SK-N-SH treated with all-trans-retinoic acid at 6 μM for 48 hours (cell line): ENCODE data around the gene C19orf67.

Experiments used
- ATAC-seq: fragments of 200-7000 bp; cut with Tn5 transposase; 3 replicates; pipeline ENCODE4 v1.9.1; 2020; ENCODE audit warnings: mild to moderate bottlenecking, moderate library complexity
- ARNTL ChIP-seq: fragments of 450-650 bp; formaldehyde crosslinking; IDR thresholded peaks from 2 replicates; pipeline ENCODE4 v1.5.0; 2020; ENCODE audit warnings: low read depth, mild to moderate bottlenecking, moderate library complexity, borderline replicate concordance
- BACH2 ChIP-seq: fragments of 250-450 bp; sonication (Bioruptor Pico); IDR thresholded peaks from 2 replicates; pipeline ENCODE4 v1.9.0; 2021; ENCODE audit warnings: mild to moderate bottlenecking, borderline replicate concordance
- CSDC2 ChIP-seq: fragments of 250-450 bp; sonication (Bioruptor Pico); IDR thresholded peaks from 2 replicates; pipeline ENCODE4 v1.5.0; 2020; ENCODE audit warnings: mild to moderate bottlenecking, moderate library complexity
- ESRRG ChIP-seq: fragments of 250-450 bp; sonication (Bioruptor Pico); IDR thresholded peaks from 2 replicates; pipeline ENCODE4 v1.6.1; 2021; ENCODE audit warnings: mild to moderate bottlenecking
- GLIS3 ChIP-seq: fragments of 250-450 bp; sonication (Bioruptor Pico); IDR thresholded peaks from 2 replicates; pipeline ENCODE4 v1.5.0; 2020; ENCODE audit warnings: mild to moderate bottlenecking, moderate library complexity
- ISL1 ChIP-seq: fragments of 250-450 bp; sonication (Bioruptor Pico); IDR thresholded peaks from 2 replicates; pipeline ENCODE4 v2.1.2; 2022; ENCODE audit warnings: mild to moderate bottlenecking, moderate library complexity
- OSR1 ChIP-seq: fragments of 250-450 bp; sonication (Bioruptor Pico); IDR thresholded peaks from 2 replicates; pipeline ENCODE4 v1.8.0; 2022; ENCODE audit warnings: moderate library complexity, mild to moderate bottlenecking, inconsistent platforms
- PPARA ChIP-seq: fragments of 250-450 bp; sonication (Bioruptor Pico); IDR thresholded peaks from 2 replicates; pipeline ENCODE4 v1.5.0; 2020; ENCODE audit warnings: mild to moderate bottlenecking, borderline replicate concordance
- SNAI2 ChIP-seq: fragments of 250-450 bp; sonication (Bioruptor Pico); IDR thresholded peaks from 2 replicates; pipeline ENCODE4 v1.5.0; 2020; ENCODE audit warnings: mild to moderate bottlenecking, moderate library complexity
- TCF4 ChIP-seq: fragments of 250-450 bp; sonication (Bioruptor Pico); IDR thresholded peaks from 2 replicates; pipeline ENCODE4 v1.8.0; 2021; ENCODE audit warnings: mild to moderate bottlenecking, moderate library complexity, borderline replicate concordance
- TOX ChIP-seq: fragments of 250-450 bp; sonication (Bioruptor Pico); IDR thresholded peaks from 2 replicates; pipeline ENCODE4 v1.8.0; 2021; ENCODE audit warnings: mild to moderate bottlenecking, moderate library complexity, borderline replicate concordance
- ZC3H10 ChIP-seq: fragments of 250-450 bp; sonication (Bioruptor Pico); IDR thresholded peaks from 2 replicates; pipeline ENCODE4 v1.5.1; 2021; ENCODE audit warnings: mild to moderate bottlenecking, moderate library complexity
- ZFP3 ChIP-seq: fragments of 250-450 bp; sonication (Bioruptor Pico); IDR thresholded peaks from 2 replicates; pipeline ENCODE4 v1.5.0; 2020; ENCODE audit warnings: mild to moderate bottlenecking, moderate library complexity
- ZFP30 ChIP-seq: fragments of 450-650 bp; formaldehyde crosslinking; IDR thresholded peaks from 2 replicates; pipeline ENCODE4 v1.5.0; 2022; ENCODE audit warnings: mild to moderate bottlenecking, moderate library complexity
- ZNF565 ChIP-seq: fragments of 450-650 bp; formaldehyde crosslinking; conservative IDR thresholded peaks from 2 replicates; pipeline ENCODE4 v1.5.0; 2020; ENCODE audit warnings: low read depth, mild to moderate bottlenecking, moderate library complexity
- ZNF70 ChIP-seq: fragments of 450-650 bp; formaldehyde crosslinking; IDR thresholded peaks from 2 replicates; pipeline ENCODE4 v1.5.0; 2020; ENCODE audit warnings: mild to moderate bottlenecking, moderate library complexity
- ZNF8 ChIP-seq: fragments of 450-650 bp; formaldehyde crosslinking; IDR thresholded peaks from 2 replicates; pipeline ENCODE4 v1.5.0; 2020; ENCODE audit warnings: mild to moderate bottlenecking, moderate library complexity
- TF ChIP-seq, protein P1 (sequence below): fragments of 250-450 bp; sonication (Bioruptor Pico); IDR thresholded peaks from 2 replicates; pipeline ENCODE4 v1.5.1; 2021; ENCODE audit warnings: mild to moderate bottlenecking, moderate library complexity
- TF ChIP-seq, protein P2 (sequence below): fragments of 250-450 bp; sonication (Bioruptor Pico); IDR thresholded peaks from 2 replicates; pipeline ENCODE4 v1.8.0; 2021; ENCODE audit warnings: low read depth, mild to moderate bottlenecking, moderate library complexity, borderline replicate concordance
- TF ChIP-seq, protein P3 (sequence below): fragments of 250-450 bp; sonication (Bioruptor Pico); IDR thresholded peaks from 2 replicates; pipeline ENCODE4 v1.5.0; 2020; ENCODE audit warnings: mild to moderate bottlenecking, moderate library complexity
- TF ChIP-seq, protein P4 (sequence below): fragments of 250-450 bp; sonication (Bioruptor Pico); IDR thresholded peaks from 2 replicates; pipeline ENCODE4 v1.5.1; 2020; ENCODE audit warnings: low read depth, mild to moderate bottlenecking, moderate library complexity
- TF ChIP-seq, protein P5 (sequence below): fragments of 250-450 bp; sonication (Bioruptor Pico); IDR thresholded peaks from 2 replicates; pipeline ENCODE4 v1.8.0; 2020; ENCODE audit warnings: mild to moderate bottlenecking, moderate library complexity, borderline replicate concordance

Gene C19orf67

DNA sequence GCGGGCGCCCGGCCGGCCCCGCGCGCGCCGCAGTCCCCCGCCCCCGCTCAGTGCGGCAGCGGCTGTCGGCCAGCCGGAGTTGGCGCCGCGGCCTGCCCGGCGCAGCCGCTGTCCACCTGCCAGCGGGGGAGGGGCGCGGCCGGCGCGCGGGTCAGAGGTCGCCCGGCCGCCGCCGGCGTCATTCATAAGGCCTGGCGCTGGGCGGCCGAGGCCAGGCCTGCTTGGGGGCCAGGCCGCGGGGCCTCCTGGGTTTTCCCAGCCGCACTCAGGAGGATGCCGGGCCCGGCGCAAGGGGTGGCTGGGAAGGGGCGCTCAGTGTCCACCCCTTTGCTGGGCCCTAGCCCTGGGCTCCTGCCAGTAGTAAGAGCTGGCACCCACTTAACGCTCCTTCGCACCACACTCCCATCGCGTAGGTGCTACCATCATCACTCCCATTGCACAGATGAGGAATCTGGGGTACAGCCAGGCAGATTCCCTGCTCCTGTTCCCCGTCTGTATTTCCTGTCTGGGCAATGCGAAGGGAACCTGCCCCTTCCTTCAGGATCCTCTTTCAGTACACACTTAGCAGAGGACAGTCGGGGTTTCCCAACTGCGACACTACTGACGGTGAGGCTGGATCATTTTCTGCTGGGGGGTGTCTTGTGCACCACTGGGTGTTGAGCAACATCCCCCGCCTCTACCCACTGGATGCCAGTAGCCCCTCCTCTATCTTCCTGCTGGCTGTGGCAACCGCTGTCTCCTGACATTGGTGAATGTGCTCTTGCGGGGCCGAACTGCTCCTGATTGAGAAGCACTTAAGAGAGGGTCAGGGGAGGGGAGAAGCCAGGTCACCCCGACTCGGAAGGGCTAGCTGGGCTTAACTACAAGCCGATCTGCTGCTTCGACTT is 32.8 kb upstream of the C19orf67 start:
- peak; percentile 1; the same call in 2 of the 3 replicates for ATAC-seq
- TF ChIP-seq GLIS3 (CRISPR knock-in tag): no peak
- TF ChIP-seq ARNTL: no peak
- TF ChIP-seq, protein P1, sequence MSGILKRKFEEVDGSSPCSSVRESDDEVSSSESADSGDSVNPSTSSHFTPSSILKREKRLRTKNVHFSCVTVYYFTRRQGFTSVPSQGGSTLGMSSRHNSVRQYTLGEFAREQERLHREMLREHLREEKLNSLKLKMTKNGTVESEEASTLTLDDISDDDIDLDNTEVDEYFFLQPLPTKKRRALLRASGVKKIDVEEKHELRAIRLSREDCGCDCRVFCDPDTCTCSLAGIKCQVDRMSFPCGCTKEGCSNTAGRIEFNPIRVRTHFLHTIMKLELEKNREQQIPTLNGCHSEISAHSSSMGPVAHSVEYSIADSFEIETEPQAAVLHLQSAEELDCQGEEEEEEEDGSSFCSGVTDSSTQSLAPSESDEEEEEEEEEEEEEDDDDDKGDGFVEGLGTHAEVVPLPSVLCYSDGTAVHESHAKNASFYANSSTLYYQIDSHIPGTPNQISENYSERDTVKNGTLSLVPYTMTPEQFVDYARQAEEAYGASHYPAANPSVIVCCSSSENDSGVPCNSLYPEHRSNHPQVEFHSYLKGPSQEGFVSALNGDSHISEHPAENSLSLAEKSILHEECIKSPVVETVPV (CRISPR knock-in tag): no peak
- TF ChIP-seq BACH2 (CRISPR knock-in tag): no peak
- TF ChIP-seq, protein P2, sequence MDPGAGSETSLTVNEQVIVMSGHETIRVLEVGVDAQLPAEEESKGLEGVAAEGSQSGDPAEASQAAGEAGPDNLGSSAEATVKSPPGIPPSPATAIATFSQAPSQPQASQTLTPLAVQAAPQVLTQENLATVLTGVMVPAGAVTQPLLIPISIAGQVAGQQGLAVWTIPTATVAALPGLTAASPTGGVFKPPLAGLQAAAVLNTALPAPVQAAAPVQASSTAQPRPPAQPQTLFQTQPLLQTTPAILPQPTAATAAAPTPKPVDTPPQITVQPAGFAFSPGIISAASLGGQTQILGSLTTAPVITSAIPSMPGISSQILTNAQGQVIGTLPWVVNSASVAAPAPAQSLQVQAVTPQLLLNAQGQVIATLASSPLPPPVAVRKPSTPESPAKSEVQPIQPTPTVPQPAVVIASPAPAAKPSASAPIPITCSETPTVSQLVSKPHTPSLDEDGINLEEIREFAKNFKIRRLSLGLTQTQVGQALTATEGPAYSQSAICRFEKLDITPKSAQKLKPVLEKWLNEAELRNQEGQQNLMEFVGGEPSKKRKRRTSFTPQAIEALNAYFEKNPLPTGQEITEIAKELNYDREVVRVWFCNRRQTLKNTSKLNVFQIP (CRISPR knock-in tag): no peak
- TF ChIP-seq ISL1 (CRISPR knock-in tag): no peak
- no peak for TF ChIP-seq ZC3H10 (CRISPR knock-in tag)
- no peak for TF ChIP-seq TOX (CRISPR knock-in tag)
- no peak for TF ChIP-seq ZFP3 (CRISPR knock-in tag)
- no peak for TF ChIP-seq ESRRG (CRISPR knock-in tag)
- no peak for TF ChIP-seq CSDC2 (CRISPR knock-in tag)
- no peak for TF ChIP-seq OSR1
- TF ChIP-seq PPARA (CRISPR knock-in tag): no peak

DNA sequence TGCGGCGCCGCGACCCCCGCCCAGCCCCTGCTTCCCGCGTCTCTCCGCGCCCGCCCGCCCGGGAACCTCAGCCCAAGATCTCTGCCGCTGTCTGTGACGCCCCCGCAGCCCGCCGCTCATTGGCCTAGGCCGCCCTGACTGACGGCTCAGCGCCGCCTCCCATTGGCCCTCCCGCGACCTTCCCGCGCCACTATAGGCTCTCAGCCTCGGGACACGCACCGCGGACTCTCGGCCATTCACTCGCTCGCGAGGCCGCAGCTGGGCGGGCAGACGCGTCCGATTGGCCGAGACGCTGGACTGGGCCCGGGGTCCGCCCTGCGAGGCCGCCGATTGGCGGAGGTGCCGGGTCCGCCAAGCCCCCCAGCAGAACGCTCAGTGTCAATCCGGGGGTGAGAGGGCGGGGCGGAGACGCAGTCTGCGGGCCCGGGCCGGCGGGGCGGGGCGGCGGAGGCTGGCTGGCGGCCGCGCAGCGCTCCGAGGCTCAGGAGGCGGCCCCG is 32.1 kb upstream of the C19orf67 start, which contains the start of gene PRKACA:
Gene PRKACA (minus strand): TSS at position 95 of the 497 bp plus-strand sequence. CDS start 215 bp downstream, outside the sequence.
- TF ChIP-seq ZNF70 (CRISPR knock-in tag) (no peak), ZFP3 (CRISPR knock-in tag) (no peak), ESRRG (CRISPR knock-in tag) (no peak), ZNF8 (CRISPR knock-in tag) (no peak), ZNF565 (CRISPR knock-in tag) (no peak), ARNTL (no peak), SNAI2 (CRISPR knock-in tag) (no peak), OSR1 (no peak), ISL1 (CRISPR knock-in tag) (no peak), TCF4 (CRISPR knock-in tag) (no peak), PPARA (CRISPR knock-in tag) (no peak), GLIS3 (CRISPR knock-in tag) (no peak), ZC3H10 (CRISPR knock-in tag) (no peak), ZFP30 (CRISPR knock-in tag) (no peak), TOX (CRISPR knock-in tag) (no peak), CSDC2 (CRISPR knock-in tag) (no peak)
- TF ChIP-seq, protein P3, sequence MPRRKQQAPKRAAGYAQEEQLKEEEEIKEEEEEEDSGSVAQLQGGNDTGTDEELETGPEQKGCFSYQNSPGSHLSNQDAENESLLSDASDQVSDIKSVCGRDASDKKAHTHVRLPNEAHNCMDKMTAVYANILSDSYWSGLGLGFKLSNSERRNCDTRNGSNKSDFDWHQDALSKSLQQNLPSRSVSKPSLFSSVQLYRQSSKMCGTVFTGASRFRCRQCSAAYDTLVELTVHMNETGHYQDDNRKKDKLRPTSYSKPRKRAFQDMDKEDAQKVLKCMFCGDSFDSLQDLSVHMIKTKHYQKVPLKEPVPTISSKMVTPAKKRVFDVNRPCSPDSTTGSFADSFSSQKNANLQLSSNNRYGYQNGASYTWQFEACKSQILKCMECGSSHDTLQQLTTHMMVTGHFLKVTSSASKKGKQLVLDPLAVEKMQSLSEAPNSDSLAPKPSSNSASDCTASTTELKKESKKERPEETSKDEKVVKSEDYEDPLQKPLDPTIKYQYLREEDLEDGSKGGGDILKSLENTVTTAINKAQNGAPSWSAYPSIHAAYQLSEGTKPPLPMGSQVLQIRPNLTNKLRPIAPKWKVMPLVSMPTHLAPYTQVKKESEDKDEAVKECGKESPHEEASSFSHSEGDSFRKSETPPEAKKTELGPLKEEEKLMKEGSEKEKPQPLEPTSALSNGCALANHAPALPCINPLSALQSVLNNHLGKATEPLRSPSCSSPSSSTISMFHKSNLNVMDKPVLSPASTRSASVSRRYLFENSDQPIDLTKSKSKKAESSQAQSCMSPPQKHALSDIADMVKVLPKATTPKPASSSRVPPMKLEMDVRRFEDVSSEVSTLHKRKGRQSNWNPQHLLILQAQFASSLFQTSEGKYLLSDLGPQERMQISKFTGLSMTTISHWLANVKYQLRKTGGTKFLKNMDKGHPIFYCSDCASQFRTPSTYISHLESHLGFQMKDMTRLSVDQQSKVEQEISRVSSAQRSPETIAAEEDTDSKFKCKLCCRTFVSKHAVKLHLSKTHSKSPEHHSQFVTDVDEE (CRISPR knock-in tag): no peak
- TF ChIP-seq, protein P4, sequence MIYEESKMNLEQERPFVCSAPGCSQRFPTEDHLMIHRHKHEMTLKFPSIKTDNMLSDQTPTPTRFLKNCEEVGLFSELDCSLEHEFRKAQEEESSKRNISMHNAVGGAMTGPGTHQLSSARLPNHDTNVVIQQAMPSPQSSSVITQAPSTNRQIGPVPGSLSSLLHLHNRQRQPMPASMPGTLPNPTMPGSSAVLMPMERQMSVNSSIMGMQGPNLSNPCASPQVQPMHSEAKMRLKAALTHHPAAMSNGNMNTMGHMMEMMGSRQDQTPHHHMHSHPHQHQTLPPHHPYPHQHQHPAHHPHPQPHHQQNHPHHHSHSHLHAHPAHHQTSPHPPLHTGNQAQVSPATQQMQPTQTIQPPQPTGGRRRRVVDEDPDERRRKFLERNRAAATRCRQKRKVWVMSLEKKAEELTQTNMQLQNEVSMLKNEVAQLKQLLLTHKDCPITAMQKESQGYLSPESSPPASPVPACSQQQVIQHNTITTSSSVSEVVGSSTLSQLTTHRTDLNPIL (CRISPR knock-in tag): no peak
- TF ChIP-seq, protein P5, sequence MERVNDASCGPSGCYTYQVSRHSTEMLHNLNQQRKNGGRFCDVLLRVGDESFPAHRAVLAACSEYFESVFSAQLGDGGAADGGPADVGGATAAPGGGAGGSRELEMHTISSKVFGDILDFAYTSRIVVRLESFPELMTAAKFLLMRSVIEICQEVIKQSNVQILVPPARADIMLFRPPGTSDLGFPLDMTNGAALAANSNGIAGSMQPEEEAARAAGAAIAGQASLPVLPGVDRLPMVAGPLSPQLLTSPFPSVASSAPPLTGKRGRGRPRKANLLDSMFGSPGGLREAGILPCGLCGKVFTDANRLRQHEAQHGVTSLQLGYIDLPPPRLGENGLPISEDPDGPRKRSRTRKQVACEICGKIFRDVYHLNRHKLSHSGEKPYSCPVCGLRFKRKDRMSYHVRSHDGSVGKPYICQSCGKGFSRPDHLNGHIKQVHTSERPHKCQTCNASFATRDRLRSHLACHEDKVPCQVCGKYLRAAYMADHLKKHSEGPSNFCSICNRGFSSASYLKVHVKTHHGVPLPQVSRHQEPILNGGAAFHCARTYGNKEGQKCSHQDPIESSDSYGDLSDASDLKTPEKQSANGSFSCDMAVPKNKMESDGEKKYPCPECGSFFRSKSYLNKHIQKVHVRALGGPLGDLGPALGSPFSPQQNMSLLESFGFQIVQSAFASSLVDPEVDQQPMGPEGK (CRISPR knock-in tag): no peak
- TF ChIP-seq, protein P1 (CRISPR knock-in tag): no peak
- TF ChIP-seq, all 23 proteins: peak for 0
- peak; percentile 98 for ATAC-seq
